NCI-H2029 treated with DMSO at 0.1 percent for 48 hours (cell line): ENCODE data around the gene ACAT2.
"Not testable (repeated sequence)": the region's sequence is repeated elsewhere in the genome, so short reads cannot be mapped to it uniquely, and the experiment has no call there.

Experiments used
- DNase-seq: peaks from one replicate; lab custom pipeline; 2025; lab: John Stamatoyannopoulos, UW

Gene ACAT2

DNA sequence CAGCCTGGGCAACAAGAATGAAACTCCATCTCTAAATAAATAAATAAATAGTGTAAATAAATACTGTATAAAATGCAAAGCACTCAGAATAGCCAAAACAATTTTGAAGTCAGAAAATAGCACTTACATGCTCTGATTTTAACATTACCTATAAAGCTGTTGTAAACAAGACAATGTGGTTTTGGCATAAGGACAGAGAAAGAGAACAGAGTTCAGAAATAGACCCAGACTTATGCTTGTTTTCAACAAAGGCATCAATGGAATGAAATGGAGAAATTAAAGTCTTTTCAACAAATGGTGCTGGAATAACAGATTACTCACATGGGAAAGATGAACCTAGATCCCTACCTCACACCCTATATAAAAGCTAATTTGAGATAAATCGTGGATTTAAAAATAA, 10.4 kb downstream of the ACAT2 start:
- no peak for DNase-seq

DNA sequence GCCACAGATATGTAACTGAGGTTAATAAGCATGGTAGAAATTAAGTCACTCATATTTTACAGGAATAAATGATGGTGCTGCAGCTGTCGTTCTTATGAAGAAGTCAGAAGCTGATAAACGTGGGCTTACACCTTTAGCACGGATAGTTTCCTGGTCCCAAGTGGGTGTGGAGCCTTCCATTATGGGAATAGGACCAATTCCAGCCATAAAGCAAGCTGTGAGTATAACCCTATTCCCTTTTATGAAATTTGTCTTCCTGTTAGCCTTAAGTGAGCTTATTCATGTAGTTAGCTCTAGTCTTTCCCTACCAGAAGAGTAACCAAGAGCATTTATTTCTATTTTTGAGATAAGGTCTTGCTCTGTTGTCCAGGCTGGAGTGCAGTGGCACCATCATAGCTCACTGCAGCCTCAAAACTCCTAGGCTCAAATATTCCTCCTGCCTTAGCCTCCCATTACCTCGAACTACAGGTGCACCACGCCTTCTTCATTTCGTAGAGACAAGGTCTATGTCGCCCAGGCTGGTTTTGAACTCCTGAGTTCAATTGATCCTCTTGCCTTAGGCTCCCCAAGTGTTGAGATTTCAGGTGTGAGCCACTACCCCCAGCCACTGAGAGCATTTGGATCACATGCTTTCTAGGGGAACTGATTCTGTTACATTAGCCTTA, 15.5 kb downstream of the ACAT2 start:
- DNase-seq = no peak

DNA sequence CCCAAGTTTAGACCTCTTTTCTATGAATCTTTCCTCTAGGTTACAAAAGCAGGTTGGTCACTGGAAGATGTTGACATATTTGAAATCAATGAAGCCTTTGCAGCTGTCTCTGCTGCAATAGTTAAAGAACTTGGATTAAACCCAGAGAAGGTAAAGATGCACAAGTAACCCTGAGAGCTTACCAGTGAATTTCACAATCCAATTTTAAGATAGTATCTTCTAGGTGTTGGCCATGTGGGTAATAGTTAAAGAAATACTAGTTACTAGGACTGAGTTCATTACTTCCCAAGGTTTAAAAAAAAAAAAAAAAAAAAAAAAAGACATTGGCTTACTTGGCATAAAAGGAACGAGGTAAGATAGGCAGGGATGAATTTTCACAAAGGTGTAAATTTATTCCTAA, 16.3 kb downstream of the ACAT2 start:
- no peak for DNase-seq

DNA sequence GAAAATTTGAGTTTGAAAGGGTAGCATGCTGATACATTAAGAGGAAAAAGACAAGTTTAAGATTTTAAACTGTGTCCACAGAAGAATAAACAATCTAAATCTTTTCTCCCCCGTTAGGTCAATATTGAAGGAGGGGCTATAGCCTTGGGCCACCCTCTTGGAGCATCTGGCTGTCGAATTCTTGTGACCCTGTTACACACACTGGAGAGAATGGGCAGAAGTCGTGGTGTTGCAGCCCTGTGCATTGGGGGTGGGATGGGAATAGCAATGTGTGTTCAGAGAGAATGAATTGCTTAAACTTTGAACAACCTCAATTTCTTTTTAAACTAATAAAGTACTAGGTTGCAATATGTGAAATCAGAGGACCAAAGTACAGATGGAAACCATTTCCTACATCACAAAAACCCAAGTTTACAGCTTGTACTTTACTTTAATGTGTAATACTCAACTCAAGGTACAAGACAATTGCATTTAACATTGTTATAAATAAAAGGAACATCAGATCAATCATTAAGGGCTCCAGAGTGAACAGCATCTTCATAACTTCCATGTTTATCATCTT, 16.8 kb downstream of the ACAT2 start:
- no peak for DNase-seq

DNA sequence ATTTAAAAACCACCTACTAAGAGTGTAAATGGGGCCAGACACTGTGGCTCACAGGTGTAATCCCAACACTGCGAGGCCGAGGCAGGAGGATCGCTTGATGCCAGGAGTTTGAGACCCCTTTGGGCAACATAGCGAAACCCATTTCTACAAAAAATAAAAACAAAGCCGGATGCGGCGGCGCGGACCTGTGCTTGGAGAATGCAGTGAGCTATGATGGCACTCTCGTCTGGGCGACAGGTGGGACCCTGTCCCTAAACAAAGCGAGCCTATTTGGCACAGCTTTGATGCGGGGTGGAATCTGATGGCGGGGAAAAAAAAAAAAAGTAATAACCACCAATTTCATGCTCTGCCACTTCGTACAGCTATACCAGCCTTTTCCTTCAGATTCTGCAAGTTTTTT, 26.4 kb downstream of the ACAT2 start:
- DNase-seq = no peak

DNA sequence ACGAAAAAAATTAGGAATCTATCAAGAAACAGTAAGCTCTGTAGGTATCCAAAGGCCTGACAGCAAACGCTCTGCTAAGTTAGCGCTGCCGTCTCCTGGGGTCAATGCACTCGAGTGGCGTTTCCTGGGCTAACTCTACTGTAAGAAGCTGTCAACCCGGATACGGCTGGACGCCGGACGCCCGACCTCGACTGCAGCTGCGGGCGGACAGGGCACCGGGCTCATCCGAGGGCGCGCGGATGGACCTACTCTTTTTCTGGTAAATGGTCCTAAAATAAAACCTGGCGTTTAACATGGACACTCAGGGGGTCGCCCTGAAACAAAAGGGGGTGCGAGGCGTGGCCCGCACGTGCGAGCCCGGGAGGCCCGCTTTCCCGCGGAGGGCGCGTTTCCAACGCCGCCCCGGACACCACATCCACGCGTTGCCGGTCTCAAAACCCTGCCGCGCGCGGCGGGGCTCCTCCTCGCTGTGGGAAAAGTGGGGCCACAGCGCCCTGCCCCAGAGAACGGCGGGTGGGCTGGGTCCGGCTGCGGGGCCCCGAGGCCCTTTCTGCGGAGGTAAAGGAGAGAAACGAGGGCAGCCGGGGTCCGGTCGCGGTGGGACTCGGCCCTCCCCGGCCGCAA, 27.0 kb downstream of the ACAT2 start:
- no peak for DNase-seq

DNA sequence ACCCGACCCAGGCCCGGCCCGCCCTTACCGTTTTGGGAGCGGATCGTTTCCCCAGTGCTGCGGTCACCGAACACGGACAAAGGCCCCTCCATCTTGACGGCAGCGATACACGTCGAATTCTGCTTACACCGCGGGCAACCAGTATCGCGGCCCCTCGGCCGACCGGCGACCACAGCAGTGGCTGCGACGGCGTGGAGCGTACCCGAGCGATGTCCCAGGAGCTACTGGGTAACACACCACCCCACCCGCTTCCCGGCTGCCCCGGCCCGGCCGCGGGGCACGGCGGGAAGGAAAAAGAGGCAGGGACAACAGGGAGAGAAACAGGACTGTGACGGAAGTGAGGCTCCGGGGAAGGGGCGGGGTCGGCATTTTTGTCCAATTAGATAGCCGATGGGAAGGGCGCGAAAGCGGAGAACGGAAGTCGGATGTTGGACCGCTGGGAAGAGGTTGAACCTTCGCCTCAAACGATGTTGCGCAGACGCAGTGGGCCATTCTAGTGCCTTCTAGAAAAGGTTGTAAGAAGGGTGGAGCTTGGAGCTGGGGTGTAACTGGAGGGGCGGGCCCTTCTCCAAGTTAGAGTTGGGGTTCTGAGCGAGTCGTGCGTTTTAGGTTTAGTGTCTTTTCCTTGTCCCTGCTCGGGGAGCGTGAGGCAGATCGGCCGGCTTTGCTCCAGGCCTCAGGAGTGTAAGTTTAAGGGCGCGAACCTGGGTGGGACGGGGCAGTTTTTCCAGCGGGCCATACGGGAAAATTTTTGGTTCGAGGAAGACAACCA, 27.7 kb downstream of the ACAT2 start, which contains the start of gene TCP1:
Gene TCP1 (minus strand): TSS at position 226 of the 772 bp plus-strand sequence. CDS start 134 bp downstream, at position 92.
- DNase-seq = peak; percentile 98

DNA sequence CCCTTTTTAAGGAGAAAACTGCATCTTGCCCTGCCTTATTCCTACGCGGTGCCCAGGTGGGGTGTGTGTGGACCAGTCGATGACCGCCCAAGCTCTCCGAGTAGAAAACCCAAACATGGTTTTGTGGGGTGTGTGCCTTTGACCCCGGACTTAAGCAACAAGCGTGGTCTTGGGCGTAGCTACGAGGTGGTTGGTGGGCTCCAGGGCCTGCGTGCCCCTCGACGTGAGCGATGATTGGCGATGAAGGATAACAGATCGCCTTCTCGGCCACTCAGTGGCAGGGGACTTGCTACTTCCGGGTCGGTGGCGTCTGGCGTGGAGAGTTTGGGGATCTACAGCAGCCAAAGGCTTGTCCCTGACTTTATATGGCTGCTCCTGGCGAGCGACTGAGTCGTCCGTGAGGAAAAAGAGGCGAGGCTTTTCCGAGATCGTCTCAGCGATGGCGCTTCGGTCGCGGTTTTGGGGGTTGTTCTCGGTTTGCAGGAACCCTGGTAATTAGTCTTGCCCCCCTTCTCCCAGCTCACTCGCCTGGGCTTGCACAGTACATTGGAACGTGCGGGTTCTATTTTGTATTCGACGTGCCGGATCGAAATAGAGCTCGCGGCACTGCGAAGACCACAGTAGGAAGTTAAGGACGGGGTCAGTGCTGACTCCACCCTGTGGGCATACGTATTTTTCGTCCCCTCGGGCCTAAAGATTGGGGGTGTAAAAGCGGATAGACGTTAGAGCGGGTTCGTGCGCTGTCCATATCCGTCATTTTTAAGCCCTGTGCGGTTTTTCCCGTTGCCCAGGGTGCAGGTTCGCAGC, 28.5 kb downstream of the ACAT2 start, which contains the start of gene MRPL18:
Gene MRPL18 (plus strand): TSS at position 319 of the 807 bp plus-strand sequence. CDS start 121 bp downstream, at position 440.
- peak; percentile 84 for DNase-seq

DNA sequence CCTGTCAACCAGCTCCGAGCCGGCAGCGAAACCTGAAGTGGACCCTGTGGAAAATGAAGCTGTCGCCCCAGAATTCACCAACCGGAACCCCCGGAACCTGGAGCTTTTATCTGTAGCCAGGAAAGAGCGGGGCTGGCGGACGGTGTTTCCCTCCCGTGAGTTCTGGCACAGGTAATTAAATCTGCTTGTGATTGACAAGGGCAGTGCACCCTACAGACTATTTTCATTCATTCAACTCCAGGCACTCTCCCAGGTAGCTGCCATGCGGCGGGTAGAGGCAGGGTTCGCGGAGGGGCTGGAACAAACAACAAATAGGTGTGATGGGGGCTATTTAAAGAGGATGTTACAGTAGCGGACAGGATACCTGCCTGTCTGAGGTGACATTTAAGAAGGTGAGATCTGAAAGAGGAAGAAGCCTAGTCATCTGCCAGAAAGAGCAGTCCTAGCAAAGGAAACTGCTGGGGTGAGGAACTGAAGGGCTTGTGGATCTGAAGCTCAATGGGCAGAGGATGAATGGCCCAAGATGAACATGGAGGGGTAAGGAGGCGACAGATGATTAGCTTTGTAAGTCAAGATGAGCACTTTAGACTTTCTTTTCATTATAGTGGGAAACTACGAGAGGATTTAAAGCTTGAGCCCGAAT, 29.2 kb downstream of the ACAT2 start:
- DNase-seq = no peak

DNA sequence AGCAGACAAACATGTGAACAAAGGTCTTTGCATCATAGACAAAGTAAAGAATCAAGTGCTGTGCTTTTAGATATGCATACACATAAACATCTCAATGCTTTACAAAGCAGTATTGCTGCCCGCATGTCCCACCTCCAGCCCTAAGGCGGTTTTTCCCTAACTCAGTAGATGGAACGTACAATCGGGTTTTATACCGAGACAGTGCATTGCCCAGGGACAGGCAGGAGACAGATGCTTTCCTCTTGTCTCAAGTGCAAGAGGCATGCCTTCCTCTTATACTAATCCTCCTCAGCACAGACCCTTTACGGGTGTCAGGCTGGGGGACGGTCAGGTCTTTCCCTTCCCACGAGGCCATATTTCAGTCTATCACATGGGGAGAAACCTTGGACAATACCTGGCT, 33.1 kb downstream of the ACAT2 start:
- DNase-seq = not testable (repeated sequence)

DNA sequence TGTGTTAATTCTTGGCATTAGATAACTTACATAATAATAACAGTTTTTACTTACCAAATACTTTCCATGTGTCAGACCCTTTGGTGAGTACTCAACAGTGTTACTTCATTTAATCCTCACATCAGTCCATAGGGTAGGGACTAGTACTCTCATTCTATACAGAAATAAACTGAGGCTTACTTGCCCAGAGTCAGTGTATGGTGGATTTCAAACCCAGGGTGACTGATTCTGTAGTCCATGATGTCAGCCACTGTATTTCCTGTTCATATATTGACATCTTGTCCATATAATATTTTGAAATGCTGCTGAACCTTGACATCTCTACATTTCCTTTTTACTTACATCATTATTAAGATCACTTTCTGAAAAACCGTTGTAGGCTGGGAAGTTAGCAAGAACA, 35.7 kb downstream of the ACAT2 start:
- DNase-seq = no peak

DNA sequence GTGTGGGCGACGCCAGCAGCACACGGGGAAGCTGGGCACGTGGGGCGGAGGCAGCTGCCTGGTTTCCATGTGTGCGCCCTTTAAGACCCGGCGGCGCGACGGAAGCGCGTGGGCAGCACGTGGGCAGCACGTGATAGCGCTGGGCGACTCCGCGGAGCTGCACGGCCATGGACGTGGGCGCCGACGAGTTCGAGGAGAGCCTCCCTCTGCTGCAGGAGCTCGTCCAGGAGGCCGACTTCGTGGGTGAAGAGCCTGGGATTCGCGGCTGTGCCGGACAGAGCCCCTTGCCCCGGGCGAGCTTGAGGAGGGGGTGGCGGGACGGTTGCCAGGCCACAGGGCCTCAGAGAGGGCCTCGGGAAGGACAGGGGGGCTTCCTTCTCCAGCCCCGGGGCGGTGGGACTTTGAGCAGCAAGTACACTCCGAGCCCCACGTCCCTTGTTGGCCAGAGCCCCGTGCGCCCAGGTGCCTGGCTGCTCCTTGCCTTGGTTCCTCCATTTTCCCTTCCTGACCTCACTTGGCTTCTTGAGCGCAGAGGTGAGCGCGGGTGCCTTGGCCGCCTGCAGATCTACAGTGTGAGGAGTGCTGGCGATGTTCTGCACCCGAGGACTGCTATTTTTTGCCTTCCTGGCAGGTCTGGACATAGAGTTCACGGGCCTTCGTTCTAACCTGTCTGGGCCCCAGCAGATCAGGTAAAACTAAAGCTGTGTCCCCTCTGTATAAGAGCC, 38.5 kb downstream of the ACAT2 start, which contains the start of gene PNLDC1:
Gene PNLDC1 (plus strand): TSS at position 136 of the 725 bp plus-strand sequence. CDS start 32 bp downstream, at position 168.
- DNase-seq = no peak

DNA sequence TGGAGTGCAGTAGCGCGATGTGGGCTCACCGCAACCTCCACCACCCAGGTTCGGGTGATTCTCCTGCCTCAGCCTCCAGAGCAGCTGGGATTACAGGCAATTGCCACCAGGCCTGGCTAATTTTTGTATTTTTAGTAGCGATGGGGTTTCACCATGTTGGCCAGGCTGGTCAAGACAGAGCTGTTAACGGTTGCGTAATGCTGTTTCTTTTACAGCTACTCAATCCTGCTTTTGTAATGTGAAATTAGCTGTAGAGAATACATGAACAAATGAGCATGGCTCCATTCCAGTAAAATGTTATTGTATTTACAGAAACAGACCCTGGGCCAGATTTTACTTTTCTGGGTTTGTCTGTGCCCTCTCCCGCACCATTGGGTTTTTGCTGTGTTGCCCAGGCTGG, 40.1 kb downstream of the ACAT2 start:
- no peak for DNase-seq

DNA sequence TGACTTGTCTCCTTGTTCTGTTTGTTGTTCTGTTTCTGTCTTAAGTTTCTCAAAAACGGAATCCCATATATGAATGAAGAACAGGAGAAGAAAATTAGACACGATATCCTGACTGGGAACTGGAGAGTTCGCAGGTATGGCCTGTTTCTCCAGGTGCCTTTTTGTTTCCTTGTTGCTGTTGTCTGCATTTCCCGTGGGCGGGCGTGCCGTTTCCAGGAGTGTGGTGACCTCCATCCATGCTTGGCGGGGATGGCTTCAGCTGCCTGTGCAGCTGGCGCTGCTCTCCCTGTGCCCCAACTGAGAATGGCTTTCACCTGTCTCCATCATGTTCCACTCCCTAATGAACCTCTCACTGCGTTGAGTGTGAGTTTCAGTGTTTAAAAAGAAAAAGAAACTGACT, 42.7 kb downstream of the ACAT2 start:
- no peak for DNase-seq

DNA sequence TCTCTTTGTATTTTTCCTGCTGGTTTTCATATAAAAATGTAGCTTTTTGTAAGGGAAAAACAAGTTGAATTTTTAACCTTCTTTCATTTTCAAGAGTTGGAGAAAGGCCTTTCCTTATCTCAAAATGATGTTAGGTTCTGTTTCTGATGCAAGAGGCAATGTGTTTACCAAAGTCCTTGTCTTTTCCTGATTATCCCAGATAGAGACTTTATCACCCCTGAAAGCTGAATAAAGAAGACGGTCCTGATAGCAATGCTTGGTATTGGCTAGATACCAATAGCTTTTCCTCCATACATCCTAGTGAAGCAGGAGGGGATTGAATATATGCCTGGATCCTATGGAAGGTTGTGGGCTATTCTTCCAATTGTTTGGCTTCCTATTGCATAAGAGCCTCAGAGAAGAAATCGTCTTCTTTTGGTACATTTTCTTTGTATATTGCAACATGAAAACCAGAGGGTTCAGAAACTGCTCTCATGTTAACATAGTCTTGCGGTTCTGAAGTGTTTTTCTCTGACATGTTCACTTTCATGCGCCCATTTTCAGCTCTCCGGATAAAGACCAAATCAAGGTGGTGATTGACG, 43.7 kb downstream of the ACAT2 start:
- DNase-seq = no peak

DNA sequence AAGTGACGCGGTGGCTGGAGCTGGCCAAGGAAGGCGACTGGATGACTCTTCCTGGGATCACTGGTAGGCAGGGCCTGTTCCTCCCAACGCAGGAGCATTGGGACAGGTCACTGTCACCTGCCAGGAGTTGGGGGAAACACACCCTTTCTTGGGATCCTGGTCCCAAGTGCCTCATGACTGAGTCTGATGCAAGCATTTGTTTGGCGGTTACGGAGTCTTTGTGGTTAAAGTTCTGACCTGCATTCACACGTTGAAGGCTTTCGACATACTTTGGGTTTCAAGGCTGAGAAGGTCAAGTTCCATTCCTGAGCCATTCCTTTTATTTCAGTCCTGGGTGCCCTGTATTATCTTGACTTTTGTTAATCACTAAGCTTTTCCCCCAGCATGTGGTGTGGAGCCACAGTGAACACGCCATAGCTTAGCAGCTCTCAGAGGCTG, 44.2 kb downstream of the ACAT2 start:
- DNase-seq = no peak

DNA sequence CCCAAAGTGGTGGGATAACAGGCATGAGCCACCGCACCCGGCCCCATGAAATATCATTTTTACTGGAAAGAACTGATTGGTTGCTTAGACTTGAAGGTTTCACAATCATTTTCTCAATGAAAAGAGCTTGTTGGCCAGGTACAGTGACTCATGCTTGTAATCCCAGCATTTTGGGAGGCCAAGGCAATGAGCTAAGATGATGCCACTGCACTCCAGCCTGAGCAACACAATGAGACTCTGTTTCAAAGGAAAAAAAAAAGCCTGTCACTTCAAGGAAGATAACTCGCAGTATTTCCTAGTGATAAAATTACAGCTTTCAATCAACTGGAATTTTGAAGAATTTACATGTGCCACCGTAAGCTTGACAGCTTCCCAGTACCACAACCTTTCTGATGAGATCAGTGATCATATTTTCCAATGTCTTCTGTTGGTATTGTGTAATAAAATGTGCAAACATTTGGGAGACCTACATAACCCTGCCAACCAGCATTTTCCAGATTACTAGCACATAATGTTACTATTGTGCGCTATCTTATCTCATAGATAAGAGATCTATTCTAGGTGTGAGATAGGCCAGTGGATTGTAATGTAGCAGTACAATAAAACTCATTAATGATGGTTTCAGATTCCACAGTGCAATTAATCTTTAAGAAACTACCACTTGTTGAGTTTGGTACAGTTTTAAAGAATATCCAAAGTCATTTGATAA, 45.5 kb downstream of the ACAT2 start:
- DNase-seq = no peak

DNA sequence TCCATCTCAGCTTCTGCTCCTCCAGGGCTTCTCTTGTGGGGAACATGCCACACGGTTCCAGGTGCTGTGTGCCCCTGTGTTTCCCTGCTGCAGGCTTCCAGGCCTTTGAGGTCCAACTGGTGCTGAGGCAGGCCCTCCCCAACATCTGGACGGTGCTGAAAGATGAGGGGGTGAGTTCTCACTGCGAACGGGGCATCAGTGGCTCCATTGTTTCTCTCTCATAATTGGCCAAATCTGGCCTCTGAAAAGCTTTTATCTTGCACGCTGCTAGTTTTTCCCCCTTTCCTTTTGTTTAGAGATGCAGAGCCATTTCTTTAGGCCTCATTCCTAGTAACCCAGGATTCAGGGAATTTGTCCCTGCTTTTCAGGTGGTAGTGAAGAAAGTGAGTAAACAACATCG, 46.8 kb downstream of the ACAT2 start:
- no peak for DNase-seq

DNA sequence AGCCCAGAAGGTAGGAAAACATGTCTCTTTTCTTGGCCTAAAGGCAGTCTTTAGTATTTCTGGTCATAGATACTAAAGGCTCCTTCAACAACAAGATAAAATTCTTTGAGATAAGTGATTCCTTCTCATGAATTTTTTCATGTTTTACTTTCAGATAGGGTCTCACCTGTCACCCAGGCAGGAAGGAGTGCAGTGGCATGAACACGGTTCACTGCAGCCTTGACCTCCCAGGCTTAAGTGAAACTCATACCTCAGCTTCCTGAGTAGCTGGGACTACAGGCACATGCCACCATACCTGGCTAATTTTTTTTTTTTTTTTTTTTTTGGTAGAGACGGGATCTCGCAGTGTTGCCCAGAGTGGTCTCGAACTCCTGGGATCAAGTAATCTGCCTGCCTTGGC, 47.3 kb downstream of the ACAT2 start:
- DNase-seq = no peak
